ENCODE measurements around the gene RNF25.

Gene RNF25

GRCh38 chr2:218648088-218648786 lies 23.6 kb downstream of the RNF25 start:
- Histone ChIP-seq H3K9ac (ENCODE audit: low read length) (no peak overlapping the region), H3K27ac (ENCODE audit: low read depth, low read length) (no peak overlapping the region), H3K4me3 (ENCODE audit: low read depth, low read length) (no peak overlapping the region), H3K27me3 (ENCODE audit: control insufficient read depth, insufficient read depth, low read length) (no peaks in the 10 kb centered on the region), H3K9me3 (ENCODE audit: control insufficient read depth, insufficient read depth, low read depth, low read length) (no peaks in the 10 kb centered on the region), H3K4me1 (ENCODE audit: control insufficient read depth, insufficient read depth, low read length) (no peaks in the 10 kb centered on the region), H3K36me3 (ENCODE audit: control insufficient read depth, insufficient read depth, low read length) (peaks cover 92% of the 10 kb centered on the region)

GRCh38 chr2:218645126-218645525 lies 26.7 kb downstream of the RNF25 start:
- H3K9ac ChIP-seq (ENCODE audit: low read length), result no peak overlapping the region
- H3K4me3 ChIP-seq (ENCODE audit: low read depth, low read length), result no peak overlapping the region
- H3K4me1 ChIP-seq (ENCODE audit: control insufficient read depth, insufficient read depth, low read length), result no peaks in the 10 kb centered on the region
- no peaks in the 10 kb centered on the region for H3K9me3 ChIP-seq (ENCODE audit: control insufficient read depth, insufficient read depth, low read depth, low read length)
- no peaks in the 10 kb centered on the region for H3K27me3 ChIP-seq (ENCODE audit: control insufficient read depth, insufficient read depth, low read length)
- peaks cover 93% of the 10 kb centered on the region for H3K36me3 ChIP-seq (ENCODE audit: control insufficient read depth, insufficient read depth, low read length)
- H3K27ac ChIP-seq (ENCODE audit: low read depth, low read length), result no peak overlapping the region

- H3K4me3 ChIP-seq (ENCODE audit: low read depth, low read length), result no peak overlapping the region
- H3K36me3 ChIP-seq (ENCODE audit: control insufficient read depth, insufficient read depth, low read length), result peaks cover 92% of the 10 kb centered on the region
- no peaks in the 10 kb centered on the region for H3K9me3 ChIP-seq (ENCODE audit: control insufficient read depth, insufficient read depth, low read depth, low read length)
- no peaks in the 10 kb centered on the region for H3K4me1 ChIP-seq (ENCODE audit: control insufficient read depth, insufficient read depth, low read length)
- H3K9ac ChIP-seq (ENCODE audit: low read length), result no peak overlapping the region
- no peaks in the 10 kb centered on the region for H3K27me3 ChIP-seq (ENCODE audit: control insufficient read depth, insufficient read depth, low read length)
- no peak overlapping the region for H3K27ac ChIP-seq (ENCODE audit: low read depth, low read length)
Observed at GRCh38 chr2:218644721-218645120, 27.1 kb downstream of the RNF25 start.

GRCh38 chr2:218643751-218644310 lies 28.0 kb downstream of the RNF25 start:
- H3K27me3 ChIP-seq (ENCODE audit: control insufficient read depth, insufficient read depth, low read length), result no peaks in the 10 kb centered on the region

GRCh38 chr2:218642786-218643185 lies 29.0 kb downstream of the RNF25 start:
- no peaks in the 10 kb centered on the region for H3K27me3 ChIP-seq (ENCODE audit: control insufficient read depth, insufficient read depth, low read length)
- no peaks in the 10 kb centered on the region for H3K9me3 ChIP-seq (ENCODE audit: control insufficient read depth, insufficient read depth, low read depth, low read length)
- no peak overlapping the region for H3K4me3 ChIP-seq (ENCODE audit: low read depth, low read length)
- no peak overlapping the region for H3K9ac ChIP-seq (ENCODE audit: low read length)
- no peak overlapping the region for H3K27ac ChIP-seq (ENCODE audit: low read depth, low read length)
- peaks cover 91% of the 10 kb centered on the region for H3K36me3 ChIP-seq (ENCODE audit: control insufficient read depth, insufficient read depth, low read length)
- H3K4me1 ChIP-seq (ENCODE audit: control insufficient read depth, insufficient read depth, low read length), result no peaks in the 10 kb centered on the region

More at GRCh38 chr2:218643751-218644310, 28.0 kb downstream of the RNF25 start:
- no peaks in the 10 kb centered on the region for H3K4me1 ChIP-seq (ENCODE audit: control insufficient read depth, insufficient read depth, low read length)
- no peak overlapping the region for H3K4me3 ChIP-seq (ENCODE audit: low read depth, low read length)
- H3K36me3 ChIP-seq (ENCODE audit: control insufficient read depth, insufficient read depth, low read length), result peaks cover 91% of the 10 kb centered on the region
- H3K9me3 ChIP-seq (ENCODE audit: control insufficient read depth, insufficient read depth, low read depth, low read length), result no peaks in the 10 kb centered on the region
- H3K27ac ChIP-seq (ENCODE audit: low read depth, low read length), result no peak overlapping the region
- H3K9ac ChIP-seq (ENCODE audit: low read length), result no peak overlapping the region

- H3K27me3 ChIP-seq (ENCODE audit: control insufficient read depth, insufficient read depth, low read length), result no peaks in the 10 kb centered on the region
- no peaks in the 10 kb centered on the region for H3K9me3 ChIP-seq (ENCODE audit: control insufficient read depth, insufficient read depth, low read depth, low read length)
- peaks cover 92% of the 10 kb centered on the region for H3K36me3 ChIP-seq (ENCODE audit: control insufficient read depth, insufficient read depth, low read length)
- H3K9ac ChIP-seq (ENCODE audit: low read length), result no peak overlapping the region
- H3K27ac ChIP-seq (ENCODE audit: low read depth, low read length), result no peak overlapping the region
- no peaks in the 10 kb centered on the region for H3K4me1 ChIP-seq (ENCODE audit: control insufficient read depth, insufficient read depth, low read length)
- no peak overlapping the region for H3K4me3 ChIP-seq (ENCODE audit: low read depth, low read length)
Observed at GRCh38 chr2:218642121-218642656, 29.6 kb downstream of the RNF25 start.

- Histone ChIP-seq H3K36me3 (ENCODE audit: control insufficient read depth, insufficient read depth, low read length) (peaks cover 95% of the 10 kb centered on the region), H3K4me1 (ENCODE audit: control insufficient read depth, insufficient read depth, low read length) (no peaks in the 10 kb centered on the region), H3K9ac (ENCODE audit: low read length) (no peak overlapping the region), H3K9me3 (ENCODE audit: control insufficient read depth, insufficient read depth, low read depth, low read length) (no peaks in the 10 kb centered on the region), H3K4me3 (ENCODE audit: low read depth, low read length) (no peak overlapping the region), H3K27ac (ENCODE audit: low read depth, low read length) (no peak overlapping the region), H3K27me3 (ENCODE audit: control insufficient read depth, insufficient read depth, low read length) (no peaks in the 10 kb centered on the region)
Observed at GRCh38 chr2:218638372-218638771, 33.4 kb downstream of the RNF25 start.

- Histone ChIP-seq H3K4me3 (ENCODE audit: low read depth, low read length) (no peak overlapping the region), H3K27ac (ENCODE audit: low read depth, low read length) (no peak overlapping the region; the same call in 1 of the 2 replicates), H3K4me1 (ENCODE audit: control insufficient read depth, insufficient read depth, low read length) (no peaks in the 10 kb centered on the region), H3K9ac (ENCODE audit: low read length) (no peak overlapping the region), H3K36me3 (ENCODE audit: control insufficient read depth, insufficient read depth, low read length) (peaks cover 73% of the 10 kb centered on the region), H3K27me3 (ENCODE audit: control insufficient read depth, insufficient read depth, low read length) (no peaks in the 10 kb centered on the region), H3K9me3 (ENCODE audit: control insufficient read depth, insufficient read depth, low read depth, low read length) (no peaks in the 10 kb centered on the region)
Observed at GRCh38 chr2:218635719-218636118, 36.1 kb downstream of the RNF25 start.

GRCh38 chr2:218631837-218632236 lies 40.0 kb downstream of the RNF25 start:
- Histone ChIP-seq H3K27me3 (ENCODE audit: control insufficient read depth, insufficient read depth, low read length) (no peaks in the 10 kb centered on the region), H3K4me1 (ENCODE audit: control insufficient read depth, insufficient read depth, low read length) (no peaks in the 10 kb centered on the region), H3K36me3 (ENCODE audit: control insufficient read depth, insufficient read depth, low read length) (peaks cover 37% of the 10 kb centered on the region), H3K27ac (ENCODE audit: low read depth, low read length) (no peak overlapping the region), H3K9ac (ENCODE audit: low read length) (no peak overlapping the region), H3K4me3 (ENCODE audit: low read depth, low read length) (no peak overlapping the region), H3K9me3 (ENCODE audit: control insufficient read depth, insufficient read depth, low read depth, low read length) (no peaks in the 10 kb centered on the region)

GRCh38 chr2:218627939-218628338 lies 43.9 kb downstream of the RNF25 start:
- Histone ChIP-seq H3K27me3 (ENCODE audit: control insufficient read depth, insufficient read depth, low read length) (no peaks in the 10 kb centered on the region), H3K36me3 (ENCODE audit: control insufficient read depth, insufficient read depth, low read length) (no peaks in the 10 kb centered on the region), H3K4me3 (ENCODE audit: low read depth, low read length) (no peak overlapping the region), H3K9ac (ENCODE audit: low read length) (no peak overlapping the region), H3K9me3 (ENCODE audit: control insufficient read depth, insufficient read depth, low read depth, low read length) (no peaks in the 10 kb centered on the region), H3K27ac (ENCODE audit: low read depth, low read length) (no peak overlapping the region), H3K4me1 (ENCODE audit: control insufficient read depth, insufficient read depth, low read length) (peaks cover 4% of the 10 kb centered on the region; the same call in 1 of the 2 replicates)

- Histone ChIP-seq H3K4me3 (ENCODE audit: low read depth, low read length) (no peak overlapping the region), H3K9me3 (ENCODE audit: control insufficient read depth, insufficient read depth, low read depth, low read length) (no peaks in the 10 kb centered on the region)
Observed at GRCh38 chr2:218626369-218626768, 45.4 kb downstream of the RNF25 start.

More at GRCh38 chr2:218626369-218626768, 45.4 kb downstream of the RNF25 start:
- Histone ChIP-seq H3K27me3 (ENCODE audit: control insufficient read depth, insufficient read depth, low read length) (no peaks in the 10 kb centered on the region), H3K9ac (ENCODE audit: low read length) (no peak overlapping the region), H3K36me3 (ENCODE audit: control insufficient read depth, insufficient read depth, low read length) (no peaks in the 10 kb centered on the region), H3K27ac (ENCODE audit: low read depth, low read length) (no peak overlapping the region), H3K4me1 (ENCODE audit: control insufficient read depth, insufficient read depth, low read length) (peaks cover 7% of the 10 kb centered on the region; the same call in 1 of the 2 replicates)

Data from HUES6 (cell line).